ENCODE measurements around the gene EEF2KMT.
A peak's percentile ranks its signal among the peaks of the same experiment; 100 is the strongest.
"Not testable (repeated sequence)": the region's sequence is repeated elsewhere in the genome, so short reads cannot be mapped to it uniquely, and the experiment has no call there.

Gene EEF2KMT

GRCh38 chr16:5095145-5095830 lies 2.3 kb downstream of the EEF2KMT start:
- not testable (repeated sequence) for DNase-seq

- DNase-seq: not testable (repeated sequence)
Measured at GRCh38 chr16:5093746-5094145, 3.8 kb downstream of the EEF2KMT start.

- DNase-seq: not testable (repeated sequence)
Measured at GRCh38 chr16:5093081-5093480, 4.5 kb downstream of the EEF2KMT start.

GRCh38 chr16:5090592-5090991 lies 7.0 kb downstream of the EEF2KMT start:
- not testable (repeated sequence) for DNase-seq

GRCh38 chr16:5089911-5090555 lies 7.6 kb downstream of the EEF2KMT start:
- not testable (repeated sequence) for DNase-seq

GRCh38 chr16:5088936-5089335 lies 8.7 kb downstream of the EEF2KMT start:
- DNase-seq: not testable (repeated sequence)

- DNase-seq: not testable (repeated sequence)
Measured at GRCh38 chr16:5088086-5088790, 9.4 kb downstream of the EEF2KMT start.

- DNase-seq: not testable (repeated sequence)
Measured at GRCh38 chr16:5085716-5086115, 11.9 kb downstream of the EEF2KMT start.

- not testable (repeated sequence) for DNase-seq
Measured at GRCh38 chr16:5084802-5085201, 12.8 kb downstream of the EEF2KMT start.

GRCh38 chr16:5084099-5084731 lies 13.4 kb downstream of the EEF2KMT start:
- DNase-seq: not testable (repeated sequence)

- DNase-seq: not testable (repeated sequence)
Measured at GRCh38 chr16:5083646-5084045, 13.9 kb downstream of the EEF2KMT start.

- not testable (repeated sequence) for DNase-seq
Measured at GRCh38 chr16:5080996-5081395, 16.6 kb downstream of the EEF2KMT start.

GRCh38 chr16:5080461-5080860 lies 17.1 kb downstream of the EEF2KMT start:
- not testable (repeated sequence) for DNase-seq

GRCh38 chr16:5078626-5079025 lies 19.0 kb downstream of the EEF2KMT start:
- no peak for DNase-seq

GRCh38 chr16:5077304-5077703 lies 20.3 kb downstream of the EEF2KMT start:
- DNase-seq: no peak

GRCh38 chr16:5075637-5076036 lies 22.0 kb downstream of the EEF2KMT start:
- no peak for DNase-seq

GRCh38 chr16:5073771-5074170 lies 23.8 kb downstream of the EEF2KMT start:
- not testable (repeated sequence) for DNase-seq

- no peak for DNase-seq
Measured at GRCh38 chr16:5073279-5073629, 24.3 kb downstream of the EEF2KMT start.

GRCh38 chr16:5072334-5073278 lies 25.0 kb downstream of the EEF2KMT start:
- no peak for DNase-seq

- DNase-seq: peak; percentile 58
Measured at GRCh38 chr16:5071681-5072333, 25.8 kb downstream of the EEF2KMT start, which contains the start of gene ALG1. Gene ALG1, plus strand, starts transcription at chr16:5071843. Its CDS starts 7 bp downstream, at chr16:5071850.

GRCh38 chr16:5071341-5071680 lies 26.3 kb downstream of the EEF2KMT start:
- no peak for DNase-seq
